Medulla oblongata (tissue), 1 donor: ENCODE data around the gene CEP112.

Source experiments
- DNase-seq: peaks from one replicate; pipeline ENCODE4 v3.0.0-alpha.2; 2015; ENCODE audit errors: extremely low spot score

CEP112 gene

GRCh38 chr17:66211047-66211810 lies 19.3 kb upstream of the CEP112 start:
- no peak for DNase-seq

DNA sequence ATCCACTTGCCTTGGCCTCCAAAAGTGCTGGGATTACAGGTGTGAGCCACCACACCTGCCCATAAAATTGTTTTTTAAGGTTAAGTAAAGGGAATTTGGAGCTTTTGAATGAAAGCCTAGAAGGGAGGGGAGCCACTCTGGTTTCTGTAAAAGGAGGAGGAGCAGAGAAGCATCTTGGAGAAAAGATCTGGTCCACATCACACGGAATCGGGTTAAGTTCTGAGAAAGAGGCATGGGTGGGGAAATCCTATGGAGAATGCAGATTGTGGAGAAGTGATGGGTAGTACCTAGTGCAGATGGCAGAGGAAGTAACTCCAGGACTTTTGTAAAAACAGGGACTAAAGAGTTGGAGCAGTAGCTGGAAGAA lies 18.3 kb upstream of the CEP112 start:
- no peak for DNase-seq

GRCh38 chr17:66207936-66208335 lies 16.0 kb upstream of the CEP112 start:
- no peak for DNase-seq

DNA sequence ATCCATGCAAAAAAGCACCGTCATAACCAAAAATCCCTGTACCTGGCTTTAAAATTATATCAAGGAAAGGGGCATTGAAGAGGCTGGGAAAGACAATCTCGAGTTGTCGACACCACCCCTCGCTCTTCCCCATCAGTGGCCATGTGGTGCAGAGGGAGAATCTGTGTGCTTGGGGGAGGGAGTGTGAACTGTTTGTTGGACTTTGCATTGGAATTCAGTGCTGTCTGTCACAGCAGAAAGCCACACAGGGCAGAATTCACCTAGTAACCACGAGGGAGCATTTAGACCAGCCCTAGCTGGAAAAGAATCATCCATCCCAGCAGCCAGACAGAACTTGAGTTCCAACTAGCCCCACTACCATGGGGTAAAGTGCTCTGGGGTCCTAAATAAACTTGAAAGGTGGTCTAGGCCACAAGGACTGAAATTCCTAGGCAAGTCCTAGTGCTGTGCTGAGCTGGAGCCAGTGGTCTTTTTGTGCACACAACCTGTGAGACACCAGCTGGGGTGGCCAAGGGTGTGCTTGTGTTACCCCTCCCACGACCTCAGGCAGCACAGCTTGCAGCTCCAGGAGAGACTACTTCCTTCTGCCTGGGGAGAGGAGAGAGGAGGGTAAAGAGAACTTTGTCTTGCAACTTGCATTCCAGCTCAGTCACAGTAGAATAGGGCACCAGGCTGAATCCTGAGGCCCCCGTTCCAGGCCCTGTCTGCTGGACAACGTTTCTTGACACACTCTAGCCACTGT lies 11.5 kb upstream of the CEP112 start:
- DNase-seq: no peak

DNA sequence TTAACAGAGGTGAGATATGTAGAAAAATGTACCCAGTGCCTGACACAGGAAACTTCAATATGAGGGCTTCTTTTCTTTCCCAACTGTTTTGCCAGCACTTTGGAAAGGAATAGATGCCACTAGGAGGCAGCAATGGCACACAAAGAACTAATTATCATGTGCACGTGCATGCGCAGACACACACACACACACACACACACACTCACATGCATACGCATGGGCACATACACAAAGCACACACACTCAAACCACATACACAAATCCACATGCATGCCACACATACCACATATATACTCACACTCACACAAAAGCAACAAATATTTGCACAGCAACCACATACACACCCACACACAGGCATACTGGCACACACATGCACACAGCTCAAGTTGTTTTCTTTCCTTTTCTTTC lies 8.8 kb upstream of the CEP112 start:
- peak; percentile 45 for DNase-seq

DNA sequence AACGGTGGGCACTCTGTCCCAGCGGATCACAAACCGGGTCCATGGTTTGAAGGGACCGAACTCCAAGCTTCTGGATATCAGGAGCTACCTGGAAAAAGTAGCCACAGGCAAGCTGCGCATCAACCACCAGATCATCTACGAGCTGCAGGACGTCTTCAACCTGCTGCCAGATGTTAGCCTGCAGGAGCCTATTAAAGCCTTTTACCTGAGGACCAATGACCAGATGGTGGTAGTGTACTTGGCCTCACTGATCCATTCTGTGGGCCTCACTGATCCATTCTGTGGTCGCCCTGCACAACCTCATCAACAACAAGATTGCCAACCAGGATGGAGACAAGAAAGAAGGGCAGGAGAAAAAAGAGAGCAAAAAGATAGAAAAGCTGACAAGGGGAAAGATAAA lies 6.3 kb upstream of the CEP112 start:
- no peak for DNase-seq

DNA sequence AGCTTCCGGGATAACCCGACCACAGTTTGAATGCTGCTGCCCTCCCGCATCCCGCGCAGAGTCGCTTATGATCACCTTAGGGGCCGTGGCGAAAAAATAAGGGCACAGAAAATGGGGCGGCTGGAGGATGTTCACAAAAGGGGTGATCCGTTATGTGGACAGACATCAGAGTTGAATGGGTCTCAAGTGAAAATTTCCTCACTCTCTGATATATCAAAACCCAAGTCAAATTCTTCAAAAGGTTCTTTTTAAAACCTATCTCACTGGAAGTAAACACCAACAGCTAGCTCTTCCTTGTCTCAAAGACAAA lies 400 bp upstream of the CEP112 start:
- no peak for DNase-seq

- peak; percentile 7 for DNase-seq
Observed at GRCh38 chr17:66190738-66191592, 968 bp downstream of the CEP112 start.

- DNase-seq: no peak
Observed at GRCh38 chr17:66187718-66188117, 4.2 kb downstream of the CEP112 start.

- no peak for DNase-seq
Observed at GRCh38 chr17:66185862-66186261, 6.1 kb downstream of the CEP112 start.

DNA sequence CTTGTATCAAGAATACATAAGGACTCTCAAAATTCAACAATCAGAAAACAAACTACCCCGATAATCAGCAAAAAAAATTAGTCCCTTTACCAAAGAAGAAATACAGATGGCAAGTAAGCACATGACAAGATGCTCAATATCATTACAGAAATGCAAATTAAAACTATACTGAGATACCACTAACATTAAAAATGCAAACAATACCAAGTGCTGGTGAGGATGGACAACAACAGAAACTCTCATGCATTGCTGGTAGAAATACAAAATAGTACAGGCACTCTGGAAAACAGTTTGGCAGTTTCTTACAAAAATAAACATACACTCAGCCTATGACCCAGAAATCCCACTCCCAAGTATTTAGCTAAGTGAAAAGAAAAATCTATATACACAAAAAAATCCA lies 7.5 kb downstream of the CEP112 start:
- no peak for DNase-seq

GRCh38 chr17:66183529-66183928 lies 8.4 kb downstream of the CEP112 start:
- DNase-seq: no peak

DNA sequence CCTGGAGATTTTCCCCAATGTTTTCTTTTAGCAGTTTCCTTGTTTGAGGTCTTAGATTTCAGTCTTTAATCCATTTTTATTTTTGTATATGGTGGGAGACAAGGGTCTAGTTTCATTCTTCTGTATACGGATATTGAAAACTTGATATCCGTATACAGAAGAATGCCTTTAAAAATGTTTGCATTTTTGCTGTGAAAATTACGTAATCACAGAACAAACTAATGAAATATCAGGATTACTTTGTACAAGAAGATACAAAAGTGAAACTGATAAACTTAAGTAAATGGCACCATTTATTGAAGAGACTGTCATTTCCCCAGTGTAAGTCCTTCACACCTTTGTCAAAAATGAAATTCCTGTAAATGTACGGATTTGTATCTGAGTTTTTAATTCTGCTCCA lies 13.3 kb downstream of the CEP112 start:
- DNase-seq: no peak

- DNase-seq: no peak
Observed at GRCh38 chr17:66177048-66177447, 14.9 kb downstream of the CEP112 start.

DNA sequence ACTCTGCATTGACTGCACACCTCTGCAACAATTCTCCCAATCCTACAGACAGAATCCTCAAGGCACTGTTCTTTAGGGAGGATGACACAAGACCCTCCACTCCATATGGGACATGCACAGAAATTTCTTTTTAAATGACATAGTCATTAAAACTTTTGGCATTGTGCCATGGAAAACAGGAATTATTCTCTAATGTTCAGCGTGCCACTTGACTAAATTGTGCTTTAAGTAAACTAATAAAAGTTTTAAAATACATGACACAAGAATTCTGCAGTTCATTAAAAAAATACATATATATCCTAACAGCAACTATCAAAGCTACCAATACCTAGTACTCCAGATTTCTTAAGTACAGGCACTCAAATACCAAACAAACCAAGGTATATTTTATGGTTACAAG lies 16.0 kb downstream of the CEP112 start:
- DNase-seq: no peak

DNA sequence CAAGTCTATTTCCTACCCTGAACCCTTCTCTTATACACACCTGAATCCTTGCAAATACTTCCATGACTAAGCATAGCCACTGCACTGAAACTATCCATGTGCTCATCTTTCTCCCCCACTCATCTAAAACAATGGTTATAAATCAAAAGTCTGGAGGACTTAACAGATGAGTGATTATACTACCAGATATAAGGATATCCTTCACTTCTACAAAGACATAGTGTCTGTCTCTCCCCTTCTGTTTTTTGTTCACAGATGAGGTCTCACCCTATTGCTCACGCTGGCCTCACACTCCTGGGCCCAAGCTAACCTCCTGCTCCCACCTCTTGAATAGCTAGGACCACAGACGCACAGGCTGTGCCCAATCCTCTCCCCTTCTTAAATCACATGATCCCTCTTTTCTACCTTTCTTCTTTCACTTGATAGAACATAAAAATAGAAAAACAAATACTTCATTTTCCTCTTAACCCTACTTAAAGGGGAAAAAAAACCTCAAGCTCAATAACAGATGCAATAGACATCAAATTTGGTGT lies 19.2 kb downstream of the CEP112 start:
- no peak for DNase-seq

DNA sequence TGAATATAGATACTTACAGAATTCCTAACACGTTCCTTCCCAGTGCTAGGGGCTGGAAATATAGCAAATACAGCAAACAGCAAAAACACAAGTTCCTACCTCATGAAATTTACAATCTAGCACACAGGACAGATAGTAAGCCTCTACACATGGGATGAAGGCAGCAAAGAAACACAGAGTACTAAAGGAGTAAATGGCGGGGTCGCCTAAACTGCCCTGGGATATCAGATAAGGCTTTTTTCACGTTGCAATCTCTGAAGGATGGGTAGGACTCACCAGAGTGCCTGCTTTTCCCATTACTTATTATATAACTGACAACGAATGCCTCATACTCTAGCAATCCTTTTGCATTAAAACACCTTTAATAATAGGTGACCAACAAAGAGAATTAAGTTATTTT lies 19.8 kb downstream of the CEP112 start:
- DNase-seq: no peak

DNA sequence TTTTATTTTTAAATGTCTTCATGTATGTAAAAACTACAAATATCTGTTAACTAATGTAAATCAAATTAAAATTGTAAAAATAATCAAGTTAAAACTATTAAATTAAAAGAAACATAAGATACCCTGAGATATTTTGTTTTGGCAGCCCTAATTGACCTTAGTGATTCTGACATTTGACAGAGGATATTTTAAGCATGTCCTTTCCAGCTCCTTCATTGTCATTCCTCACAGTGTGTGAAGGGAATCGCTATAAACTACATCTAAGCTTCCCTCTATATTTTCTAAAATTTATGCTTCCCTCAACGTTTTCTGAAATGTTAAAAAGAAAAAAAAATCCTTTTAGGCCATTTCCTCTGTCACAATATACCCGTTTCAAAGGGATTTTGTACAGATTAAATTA lies 20.2 kb downstream of the CEP112 start:
- no peak for DNase-seq

DNA sequence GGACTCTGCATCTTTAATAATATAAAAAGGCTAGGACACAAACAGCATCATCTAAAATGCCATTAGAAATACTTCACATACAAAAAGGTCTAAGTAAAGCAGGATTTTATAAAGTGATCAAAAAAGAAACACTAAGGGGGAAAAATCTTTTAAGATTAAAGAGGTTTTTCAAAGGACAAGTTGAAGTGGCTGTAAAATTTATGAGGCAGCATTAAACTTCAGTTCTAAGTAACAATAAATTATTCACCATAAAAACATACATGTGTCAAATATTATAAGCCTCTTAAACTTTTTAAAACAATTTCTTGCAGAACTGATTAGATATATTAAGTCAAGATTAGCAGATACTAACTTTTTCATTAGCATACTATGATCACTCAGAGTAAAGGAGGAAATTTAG lies 20.8 kb downstream of the CEP112 start:
- no peak for DNase-seq

DNA sequence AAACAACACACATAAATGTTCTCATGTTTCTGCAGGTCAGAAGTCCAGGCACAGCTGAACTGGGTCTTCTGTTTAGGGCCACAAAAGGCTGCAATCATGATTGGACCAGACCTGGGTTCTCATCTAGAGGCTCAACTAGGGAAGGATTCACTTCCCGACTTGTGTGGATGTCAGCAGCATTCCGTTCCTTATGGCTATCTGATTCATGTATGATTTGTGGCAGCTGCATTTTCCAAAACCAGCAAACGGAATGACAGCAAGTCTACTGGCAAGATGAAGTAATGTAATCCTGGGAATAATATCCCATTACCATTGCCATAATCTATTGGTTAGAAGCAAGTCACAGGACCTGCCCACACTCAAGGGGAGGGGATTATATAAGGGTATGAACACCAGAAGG lies 22.1 kb downstream of the CEP112 start:
- no peak for DNase-seq

- no peak for DNase-seq
Observed at GRCh38 chr17:66167189-66167815, 24.6 kb downstream of the CEP112 start.

GRCh38 chr17:66165537-66166123 lies 26.3 kb downstream of the CEP112 start:
- peak; percentile 72 for DNase-seq
